GM18909 (cell line): ENCODE results near the gene TRIM14.
A peak's percentile ranks its signal among the peaks of the same experiment; 100 is the strongest.

Experiments used
- ATAC-seq: cut with Tn5 transposase; IDR thresholded peaks from one replicate; pipeline ENCODE4 v1.9.1; 2021; ENCODE audit warnings: mild to moderate bottlenecking; ENCODE audit not compliant: unreplicated experiment, poor library complexity

The TRIM14 gene

GRCh38 chr9:98056269-98057137, 62.5 kb downstream of the TRIM14 start, which contains the start of gene NANS:
TSS of gene NANS (plus strand) at chr9:98056732. CDS start at chr9:98056809, 77 bp downstream.
- ATAC-seq, result peak; percentile 95

DNA sequence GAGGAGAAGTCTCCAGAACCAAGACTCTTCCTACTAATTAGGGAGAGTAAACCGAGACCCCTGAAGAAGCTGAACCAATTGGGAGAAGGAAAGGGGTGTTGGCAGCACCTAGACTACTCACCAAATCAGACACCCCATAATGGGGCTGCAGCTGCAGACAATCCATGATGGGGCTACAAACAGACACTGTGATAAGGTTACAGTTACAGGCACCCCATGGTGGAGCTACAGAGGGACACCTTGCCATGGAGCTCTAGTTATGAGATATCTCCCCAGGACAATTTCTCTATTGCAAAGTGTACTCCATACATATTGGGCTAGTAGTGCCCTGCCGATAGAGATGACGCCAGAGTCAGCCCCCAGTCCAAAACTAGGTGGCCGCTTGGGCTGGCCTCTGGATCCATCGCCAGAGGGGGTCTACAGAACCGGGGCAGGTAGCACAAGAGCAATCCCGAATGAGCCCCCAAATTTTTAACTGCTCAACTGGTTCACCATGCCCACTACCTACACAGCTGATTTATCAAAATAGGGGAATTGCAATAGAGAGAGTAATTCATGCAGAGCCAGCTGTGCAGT, 64.6 kb downstream of the TRIM14 start:
- no peak for ATAC-seq

DNA sequence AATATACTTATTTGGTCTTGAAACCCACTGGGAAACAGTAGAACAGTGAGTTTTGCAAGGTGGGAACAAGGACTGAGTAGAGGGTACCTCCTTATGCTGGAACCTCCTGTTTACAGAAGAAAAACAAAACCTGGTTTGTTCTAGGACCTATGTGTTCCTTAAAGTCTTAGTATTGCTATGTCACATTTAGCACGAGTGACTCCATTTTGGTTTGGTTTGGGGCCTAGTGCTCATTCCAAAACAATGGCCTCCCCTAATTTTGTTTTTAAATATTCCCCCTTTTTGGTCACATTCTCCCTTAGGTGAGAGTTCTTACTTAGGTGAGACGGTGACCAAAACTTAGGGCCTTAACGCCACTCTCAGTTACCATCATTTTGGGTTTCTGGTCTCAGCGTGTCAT, 68.7 kb downstream of the TRIM14 start:
- ATAC-seq, result no peak

DNA sequence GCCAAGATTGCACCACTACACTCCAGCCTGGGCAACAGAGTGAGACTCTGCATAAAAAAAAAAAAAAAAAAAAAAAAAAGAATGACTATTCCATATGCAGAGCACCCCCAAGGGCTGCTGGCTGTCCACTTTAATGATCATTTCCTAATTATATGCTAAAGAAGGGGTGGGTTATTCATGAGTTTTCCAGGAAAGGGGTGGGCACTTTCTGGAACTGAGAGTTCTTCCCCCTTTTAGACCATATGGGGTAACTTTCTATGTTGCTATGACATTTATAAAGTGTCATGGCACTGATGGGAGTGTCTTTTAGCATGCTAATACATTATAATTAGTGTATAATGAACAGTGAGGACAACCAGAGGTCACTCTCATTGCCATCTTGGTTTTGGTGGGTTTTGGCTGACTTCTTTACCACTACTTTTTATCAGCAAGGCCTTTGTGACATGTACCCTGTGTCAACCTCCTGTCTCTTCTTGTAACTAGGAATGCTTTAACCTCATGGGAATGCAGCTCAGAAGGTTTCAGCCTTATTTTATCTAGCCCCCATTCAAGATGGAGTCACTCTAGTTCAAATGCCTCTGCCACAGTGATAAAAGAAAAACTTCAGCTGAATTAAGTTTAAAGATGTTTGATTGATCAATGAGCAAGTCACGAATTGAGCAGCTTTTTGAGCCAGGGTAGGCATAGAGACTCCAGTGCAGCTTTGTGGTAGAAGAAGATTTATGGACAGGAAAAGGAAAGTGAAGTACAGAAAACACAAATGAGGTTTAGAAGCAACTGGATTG, 69.5 kb downstream of the TRIM14 start:
- ATAC-seq, result no peak

GRCh38 chr9:98047002-98047401, 72.0 kb downstream of the TRIM14 start:
- ATAC-seq, result no peak

DNA sequence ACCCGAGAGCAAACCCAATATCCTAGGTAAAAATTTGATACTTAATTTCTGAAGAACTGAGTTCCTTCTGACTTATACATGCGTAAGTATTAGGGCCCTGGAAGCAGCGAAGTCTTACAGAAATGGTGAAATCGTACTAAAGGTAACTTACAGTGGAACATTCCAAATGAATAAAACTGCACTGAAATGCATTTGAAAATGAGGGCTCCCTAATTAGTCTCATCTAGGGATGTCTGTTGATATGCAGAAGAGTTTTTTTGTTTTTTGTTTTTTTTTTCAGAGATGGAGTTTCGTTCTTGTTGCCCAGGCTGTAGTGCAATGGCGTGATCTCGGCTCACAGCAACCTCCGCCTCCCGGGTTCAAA, 72.9 kb downstream of the TRIM14 start:
- ATAC-seq, result no peak

DNA sequence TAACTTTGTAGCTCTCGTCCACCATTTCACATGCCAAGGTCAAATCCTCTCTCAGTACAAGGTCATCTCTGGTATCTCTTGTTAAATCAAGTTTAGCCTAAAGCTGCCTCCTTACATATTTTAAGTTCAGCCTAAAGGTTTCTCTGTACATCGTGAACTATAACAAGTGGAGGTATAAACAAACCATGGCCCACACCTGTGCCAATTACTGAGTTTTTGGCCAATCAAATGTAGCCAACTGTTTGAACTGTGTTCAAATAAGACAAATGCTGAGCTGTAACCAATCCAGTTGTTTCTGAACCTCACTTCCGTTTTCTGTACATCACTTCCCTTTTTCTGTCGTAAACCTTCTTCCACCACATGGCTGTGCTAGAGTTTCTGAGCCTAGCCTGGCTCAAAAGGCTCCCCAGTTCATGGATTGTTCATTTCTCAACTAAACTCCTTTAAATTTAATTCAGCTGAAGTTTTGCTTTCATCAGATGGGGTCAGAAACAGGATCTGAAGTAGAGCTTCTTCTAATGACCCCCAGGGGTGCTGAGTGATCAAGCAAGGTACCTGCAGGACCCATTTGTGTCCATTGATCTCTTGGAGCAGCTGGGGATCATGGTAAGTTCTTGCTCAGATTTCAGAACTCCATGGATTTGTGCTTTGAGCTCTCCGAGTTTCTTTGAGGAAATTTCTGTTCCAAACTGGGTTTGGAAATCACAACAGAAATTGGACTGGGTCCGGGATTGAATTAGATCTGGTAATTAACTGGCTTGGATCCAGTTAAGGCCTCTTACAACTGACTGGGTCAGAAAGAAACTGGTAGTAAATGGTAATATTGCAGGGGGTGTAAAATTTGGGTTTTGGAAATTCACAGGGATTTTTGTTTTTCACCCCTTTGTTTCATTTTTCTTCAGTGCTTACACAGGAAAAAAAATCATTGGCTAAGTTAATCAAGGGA, 73.5 kb downstream of the TRIM14 start:
- ATAC-seq, result peak; percentile 85

DNA sequence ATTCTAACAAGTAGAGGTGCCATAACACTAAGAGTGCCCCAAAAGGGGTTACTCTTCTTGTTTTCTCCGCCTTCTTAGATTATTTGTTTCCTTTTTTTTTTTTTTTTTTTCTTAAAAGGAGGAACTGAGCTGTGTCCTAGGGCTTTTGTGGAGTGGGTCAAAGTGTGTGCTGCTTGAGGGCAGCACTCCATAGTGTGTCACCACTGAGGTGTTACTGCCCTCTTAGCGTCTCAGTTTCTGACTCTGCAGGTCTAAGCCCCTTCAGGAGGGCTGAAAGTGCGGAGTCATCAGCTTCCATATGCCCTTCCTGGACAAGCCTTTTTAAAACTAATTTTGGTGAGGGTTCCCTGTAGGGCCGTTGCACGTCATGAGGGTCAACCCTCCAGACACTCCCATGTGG, 75.1 kb downstream of the TRIM14 start:
- no peak for ATAC-seq

DNA sequence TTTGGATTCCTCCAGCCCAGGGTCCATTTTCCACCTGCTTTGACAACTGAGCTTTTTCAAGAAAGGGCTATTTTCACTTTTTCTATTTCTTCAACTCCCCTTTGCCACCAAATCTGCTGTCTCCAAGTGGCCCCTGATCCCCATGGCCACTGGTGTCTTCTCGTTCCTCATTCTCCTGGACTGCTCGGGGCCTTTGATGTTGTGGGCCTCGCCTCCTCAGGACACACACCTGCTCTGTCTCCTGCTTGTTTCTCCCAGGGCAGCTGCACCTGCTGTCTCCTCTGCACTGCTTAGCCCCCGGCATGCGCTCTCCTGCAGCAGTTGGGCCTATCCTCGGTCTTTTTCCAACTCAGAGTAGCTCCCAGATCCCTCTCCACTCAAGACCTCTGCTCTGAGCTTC, 78.8 kb downstream of the TRIM14 start:
- ATAC-seq, result no peak

DNA sequence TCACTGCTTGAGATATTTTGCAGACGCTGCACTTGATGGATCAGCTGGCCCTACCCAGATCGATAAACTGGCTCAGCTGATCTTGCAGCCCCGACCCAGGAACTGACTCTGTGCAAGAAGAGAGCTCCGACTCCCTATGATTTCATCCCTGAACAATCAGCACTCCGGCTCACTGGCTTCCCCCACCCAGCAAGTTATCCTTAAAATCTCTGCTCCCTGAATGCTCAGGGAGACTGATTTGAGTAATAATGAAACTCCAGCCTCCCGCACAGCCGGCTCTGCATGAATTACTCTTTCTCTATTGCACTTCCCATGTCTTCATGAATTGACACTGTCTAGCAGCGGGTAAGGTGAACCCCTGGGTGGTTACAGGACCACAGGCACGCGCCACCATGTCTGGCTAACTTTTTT, 79.4 kb downstream of the TRIM14 start:
- ATAC-seq, result no peak

GRCh38 chr9:98038958-98039357, 80.1 kb downstream of the TRIM14 start:
- ATAC-seq, result no peak

- ATAC-seq, result no peak
Observed at GRCh38 chr9:98037357-98037756, 81.7 kb downstream of the TRIM14 start.

- peak; percentile 60 for ATAC-seq
Observed at GRCh38 chr9:98034593-98035546, 84.2 kb downstream of the TRIM14 start.

DNA sequence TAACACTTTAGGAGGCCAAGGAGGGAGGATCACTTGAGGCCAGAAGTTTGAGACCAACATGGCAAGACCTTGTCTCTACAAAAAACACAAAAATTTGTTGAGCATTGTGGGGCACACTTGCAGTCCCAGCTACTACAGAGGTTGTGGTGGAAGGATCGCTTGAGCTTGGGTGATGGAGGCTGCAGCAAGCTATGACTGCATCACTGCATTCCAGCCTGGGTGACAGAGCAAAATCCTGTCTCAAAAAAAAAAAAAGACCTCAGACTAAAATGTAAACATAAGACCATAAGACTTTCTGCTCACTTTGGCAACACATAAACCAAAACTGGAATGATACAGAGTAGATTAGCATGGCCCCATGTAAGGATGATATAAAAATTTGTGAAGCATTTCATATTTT, 87.1 kb downstream of the TRIM14 start:
- no peak for ATAC-seq

DNA sequence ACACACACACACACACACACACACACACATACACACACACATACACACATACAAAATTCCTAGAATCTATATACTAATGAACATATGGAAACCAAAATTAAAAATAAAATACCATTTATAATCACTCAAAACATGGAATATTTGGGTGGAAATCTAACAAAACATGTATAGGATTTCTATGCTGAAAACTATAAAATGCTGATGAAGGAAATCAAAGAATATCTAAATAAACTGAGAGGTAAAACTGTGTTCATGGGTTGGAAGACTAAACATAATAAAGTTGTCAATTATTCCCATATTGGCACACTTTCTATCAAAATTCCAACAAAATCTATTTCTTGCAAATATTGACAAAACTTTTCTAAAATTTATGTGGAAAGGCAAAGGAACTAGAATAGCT, 87.9 kb downstream of the TRIM14 start:
- ATAC-seq, result no peak

DNA sequence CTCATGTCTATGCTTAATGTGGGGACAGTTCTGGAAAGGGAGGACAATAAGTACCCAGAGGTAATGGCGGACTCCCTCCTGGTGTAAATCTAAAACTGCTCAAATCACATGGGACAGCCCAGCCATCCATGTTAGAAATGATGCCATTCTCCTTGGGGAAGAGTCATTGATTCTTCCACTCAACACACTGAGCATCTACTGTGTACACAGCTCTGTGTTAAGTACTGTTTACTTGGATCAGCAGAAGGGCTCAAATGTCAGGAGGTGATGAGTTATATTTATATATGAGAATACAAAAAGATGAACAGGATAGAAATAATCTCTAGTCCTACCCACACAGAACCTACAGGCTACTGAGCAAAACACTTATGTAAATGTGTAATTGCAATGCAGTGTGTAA, 94.3 kb downstream of the TRIM14 start:
- no peak for ATAC-seq

GRCh38 chr9:98022447-98022846, 96.6 kb downstream of the TRIM14 start:
- ATAC-seq, result no peak

- no peak for ATAC-seq
Observed at GRCh38 chr9:98021306-98022040, 97.5 kb downstream of the TRIM14 start.
